ENCODE data around the gene GALK1. TPM values are rescaled to one million over a fixed set of nuclear protein-coding genes. Genes with fewer than 3 reads are reported as not detected.

Gene GALK1
- total RNA-seq, 4 donors from 2014 or later, result 19.4 to 37.1 (median 35.6) TPM; not detected in 1

DNA sequence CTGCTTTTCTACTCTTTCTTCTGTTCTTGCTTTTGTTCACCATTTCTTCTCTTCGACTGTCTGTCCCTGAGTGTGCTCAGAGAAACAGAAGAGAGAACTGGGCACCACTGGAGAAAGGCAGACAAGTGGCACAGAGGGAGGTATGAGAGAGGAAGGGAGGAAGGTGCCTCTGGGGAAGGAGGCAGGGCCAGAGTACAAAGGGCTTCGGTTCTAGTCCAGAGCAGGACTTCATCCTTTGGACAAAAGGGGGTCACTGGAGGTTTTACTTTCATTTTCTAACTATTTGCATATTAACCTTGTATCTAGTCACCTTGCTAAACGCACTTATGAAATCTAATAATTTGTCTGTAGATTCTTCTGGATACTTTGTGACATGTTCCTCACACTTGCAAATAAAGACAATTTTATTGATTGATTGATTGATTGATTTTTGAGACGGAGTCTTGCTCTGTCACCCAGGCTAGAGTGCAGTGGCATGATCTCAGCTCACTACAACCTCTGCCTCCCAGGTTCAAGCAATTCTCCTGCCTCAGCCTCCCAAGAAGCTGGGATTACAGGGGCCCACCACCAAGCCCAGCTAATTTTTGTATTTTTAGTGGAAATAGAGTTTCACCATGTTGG is 30.2 kb downstream of the GALK1 start:
- H3K27ac ChIP-seq, result no peak overlapping the region
- H3K4me1 ChIP-seq, result no peaks in the 10 kb centered on the region
- H3K4me3 ChIP-seq, result no peak overlapping the region
- DNase-seq, result no peak
- H3K36me3 ChIP-seq, result no peaks in the 10 kb centered on the region
- intact Hi-C loops (cut with DNase I; ENCODE audit: low total_unique reads), result no loop called here
- TF ChIP-seq CTCF (IDR thresholded peaks at IDR 0.05), result no peak
- TF ChIP-seq POLR2A (IDR thresholded peaks at IDR 0.05), result no peak
- H3K27me3 ChIP-seq, result no peaks in the 10 kb centered on the region
- H3K9me3 ChIP-seq, result no peaks in the 10 kb centered on the region

GRCh38 chr17:75733471-75733870 is 31.5 kb downstream of the GALK1 start:
- Histone ChIP-seq H3K4me1 (no peaks in the 10 kb centered on the region), H3K27me3 (no peaks in the 10 kb centered on the region), H3K27ac (no peak overlapping the region), H3K4me3 (no peak overlapping the region), H3K36me3 (no peaks in the 10 kb centered on the region), H3K9me3 (no peaks in the 10 kb centered on the region)
- intact Hi-C loops (cut with DNase I; ENCODE audit: low total_unique reads), result no loop called here
- no peak for DNase-seq
- TF ChIP-seq POLR2A (IDR thresholded peaks at IDR 0.05) (no peak), CTCF (IDR thresholded peaks at IDR 0.05) (no peak)

GRCh38 chr17:75731716-75732498 is 33.1 kb downstream of the GALK1 start:
- no peak for TF ChIP-seq POLR2A (IDR thresholded peaks at IDR 0.05)
- TF ChIP-seq CTCF (IDR thresholded peaks at IDR 0.05), result no peak
- H3K36me3 ChIP-seq, result no peaks in the 10 kb centered on the region
- no peaks in the 10 kb centered on the region for H3K27me3 ChIP-seq
- no peak for DNase-seq
- H3K27ac ChIP-seq, result no peak overlapping the region
- intact Hi-C loops (cut with DNase I; ENCODE audit: low total_unique reads), result no loop called here
- no peak overlapping the region for H3K4me3 ChIP-seq
- no peaks in the 10 kb centered on the region for H3K4me1 ChIP-seq
- no peaks in the 10 kb centered on the region for H3K9me3 ChIP-seq

DNA sequence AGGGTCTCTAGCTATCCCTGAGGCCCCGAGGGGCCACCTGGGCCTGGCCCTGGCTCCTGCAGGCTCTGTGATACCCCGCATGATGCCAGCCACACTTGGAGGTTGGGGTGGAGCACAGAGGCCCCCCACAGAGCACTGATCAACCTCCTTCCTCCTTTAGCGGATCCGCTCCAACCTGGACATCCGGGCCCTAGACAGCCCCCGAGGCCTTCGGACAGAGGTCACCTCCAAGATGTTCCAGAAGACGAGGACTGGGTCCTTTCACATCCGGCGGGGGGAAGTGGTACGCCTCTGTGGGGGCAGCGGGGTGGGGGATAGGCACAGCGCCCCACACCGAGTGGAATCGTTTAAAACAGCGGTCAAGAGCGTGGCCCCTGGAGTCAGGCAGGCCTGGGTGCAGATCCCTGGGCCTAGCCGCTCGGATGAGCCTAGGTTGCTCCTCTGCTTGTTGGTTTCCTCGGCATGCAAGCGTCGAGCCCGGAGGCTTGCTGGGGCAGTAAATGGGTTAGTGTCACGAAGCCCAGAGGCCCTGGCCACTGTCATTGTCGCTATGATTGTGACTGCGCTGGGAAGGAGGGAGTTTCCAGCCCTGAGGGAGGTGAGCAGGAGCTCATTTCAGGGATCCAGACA is 33.8 kb downstream of the GALK1 start:
- intact Hi-C loops (cut with DNase I; ENCODE audit: low total_unique reads), result no loop called here
- DNase-seq, result no peak
- Histone ChIP-seq H3K27me3 (no peaks in the 10 kb centered on the region), H3K27ac (no peak overlapping the region), H3K4me3 (no peak overlapping the region), H3K36me3 (no peaks in the 10 kb centered on the region), H3K9me3 (no peaks in the 10 kb centered on the region), H3K4me1 (no peaks in the 10 kb centered on the region)
- no peak for TF ChIP-seq CTCF (IDR thresholded peaks at IDR 0.05)
- no peak for TF ChIP-seq POLR2A (IDR thresholded peaks at IDR 0.05)

- Histone ChIP-seq H3K4me3 (no peak overlapping the region), H3K9me3 (no peaks in the 10 kb centered on the region), H3K36me3 (no peaks in the 10 kb centered on the region), H3K27ac (no peak overlapping the region), H3K27me3 (no peaks in the 10 kb centered on the region), H3K4me1 (no peaks in the 10 kb centered on the region)
- intact Hi-C loops (cut with DNase I; ENCODE audit: low total_unique reads), result no loop called here
- TF ChIP-seq CTCF (IDR thresholded peaks at IDR 0.05) (no peak), POLR2A (IDR thresholded peaks at IDR 0.05) (no peak)
- no peak for DNase-seq
Measured at GRCh38 chr17:75730065-75730464, 34.9 kb downstream of the GALK1 start.
